Testis (tissue), 3 donors: ENCODE results near the gene BRSK2. TPM values are rescaled to one million over a fixed set of nuclear protein-coding genes. Genes with fewer than 3 reads are reported as not detected.

Experiments used
- DNase-seq: peaks from one replicate; pipeline ENCODE4 v3.0.0-alpha.2; 2019
- H3K27ac ChIP-seq, 2 donors: fragments of 200-600 bp; sonication (generic); one replicate each; pipeline ENCODE4 v1.5.1; 2019
- H3K27me3 ChIP-seq: fragments of 200-600 bp; sonication (generic); one replicate; pipeline ENCODE4 v1.5.1; 2019
- H3K36me3 ChIP-seq: fragments of 200-600 bp; sonication (generic); one replicate; pipeline ENCODE4 v1.5.1; 2017; ENCODE audit warnings: low read depth; ENCODE audit errors: missing control alignments
- H3K4me1 ChIP-seq: fragments of 200-600 bp; sonication (generic); one replicate; pipeline ENCODE4 v1.5.1; 2019
- H3K4me3 ChIP-seq, 2 donors: fragments of 200-600 bp; sonication (generic); one replicate each; pipeline ENCODE4 v1.5.1; 2017 to 2019
- H3K9me3 ChIP-seq: fragments of 200-600 bp; sonication (generic); one replicate; pipeline ENCODE4 v1.5.1; 2017
- CTCF ChIP-seq, 3 experiments: fragments of 450-650 bp in 2 of 3; fragments of 200-600 bp in 1 of 3; sonication (generic) in 1 of 3; IDR thresholded peaks; one replicate each; pipeline ENCODE4 v1.5.1; 2016 to 2019; ENCODE audit warnings: antibody characterized with exemption in 3 of 3, mild to moderate bottlenecking in 2 of 3, moderate library complexity in 1 of 3
- POLR2A ChIP-seq: fragments of 450-650 bp; IDR thresholded peaks from one replicate; pipeline ENCODE4 v1.6.1; 2017; ENCODE audit warnings: antibody characterized with exemption, mild to moderate bottlenecking, moderate library complexity
- WGBS, 2 donors: methylation state at CpG; one replicate each; pipeline ENCODE4 v1.1.5; 2018; 5-methylcytosine and 5-hydroxymethylcytosine counted together
- intact Hi-C: fragments of 100-400 bp; cut with DNase I; formaldehyde crosslinking; loops from one replicate; pipeline ENCODE4 v1.15.1; 2023; ENCODE audit warnings: low total_unique reads
- polyA plus RNA-seq: library from polyadenylated mRNA; stranded (reverse); fragments of 350-450 nt; fragmentation: Illumina TruSeq; extraction: RNeasy Lipid Tissue Mini Kit (QIAGEN cat#74804); gene quantifications from one replicate; pipeline ENCODE4 v1.2.3, GENCODE V29; 2014; ENCODE audit warnings: low read depth, low replicate concordance; ENCODE audit not compliant: insufficient read depth
- total RNA-seq, 2 donors: library from RNA; depleted of rRNA; stranded (reverse); fragments of >200 nt; gene quantifications; one replicate each; pipeline ENCODE4 v1.2.3, GENCODE V29; 2016

The BRSK2 gene
- total and polyA plus RNA-seq, 3 donors from 2014 or later = 24.7 to 52.3 (median 49.1) TPM

DNA sequence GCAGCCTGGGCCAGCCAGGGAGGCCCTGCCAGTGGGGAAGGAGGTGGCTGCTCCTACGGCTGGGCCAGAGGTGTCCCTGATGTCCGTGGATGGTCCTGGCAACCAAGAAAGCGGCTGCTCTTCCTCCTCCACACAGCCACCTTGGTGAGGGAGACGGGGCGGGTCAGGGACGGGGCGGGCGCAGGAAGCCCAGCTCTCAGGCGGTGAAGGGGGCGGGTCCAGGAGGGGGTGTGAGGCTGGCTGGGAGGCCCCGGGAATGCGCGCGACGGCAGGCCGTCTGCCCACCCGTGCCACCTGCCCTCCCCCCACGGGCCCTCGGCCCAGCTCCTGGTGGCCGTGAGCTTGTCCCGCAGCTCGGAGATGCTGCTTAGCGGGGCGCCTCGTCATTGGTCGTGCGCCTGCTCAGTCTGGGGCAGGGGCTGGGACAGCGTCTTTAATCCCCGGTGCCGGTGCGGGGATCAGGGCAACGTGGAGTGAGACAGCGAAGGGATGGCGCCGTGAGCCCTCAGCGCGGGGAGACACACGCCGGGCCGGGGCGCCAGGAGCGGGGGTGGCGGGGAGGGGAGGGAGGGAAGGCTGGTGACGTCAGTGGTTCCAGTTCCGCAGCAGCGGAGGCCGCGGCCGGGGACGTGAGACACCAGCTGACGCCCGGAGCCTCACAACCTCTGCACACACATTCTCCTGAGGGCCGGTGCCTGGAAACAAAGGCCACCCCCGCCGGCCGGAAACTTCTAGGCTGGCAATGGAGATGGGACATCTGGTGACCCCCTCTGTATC, 6.7 kb upstream of the BRSK2 start:
- TF ChIP-seq CTCF (IDR thresholded peaks at IDR 0.05) = peak in 1 of 3 experiments; percentile 5
- TF ChIP-seq POLR2A = no peak
- intact Hi-C loops = loop anchor here (10.0 kb wide), 1 partner anchor 68 kb away; no protein-coding TSS in a partner anchor
- H3K4me1 ChIP-seq = peaks cover 4% of the 10 kb centered on the region
- peak overlapping the region; percentile 59 to 73 for H3K27ac ChIP-seq
- no peaks in the 10 kb centered on the region for H3K9me3 ChIP-seq
- peak overlapping the region; percentile 45 to 70 for H3K4me3 ChIP-seq
- WGBS, 2 donors = 0 to 1% methylated on average over 17 to 56 of the region's 56 CpGs
- no peaks in the 10 kb centered on the region for H3K27me3 ChIP-seq
- DNase-seq = peak; percentile 91
- H3K36me3 ChIP-seq = no peaks in the 10 kb centered on the region

GRCh38 chr11:1384199-1384970, 5.3 kb upstream of the BRSK2 start:
- Histone ChIP-seq H3K36me3 (no peaks in the 10 kb centered on the region), H3K27me3 (no peaks in the 10 kb centered on the region), H3K4me3 (no peak overlapping the region), H3K4me1 (peaks cover 11% of the 10 kb centered on the region), H3K27ac (no peak overlapping the region), H3K9me3 (no peaks in the 10 kb centered on the region)
- 86 to 88% methylated on average over 16 to 21 of the region's 21 CpGs for WGBS, 2 donors
- TF ChIP-seq POLR2A (no peak), CTCF (IDR thresholded peaks at IDR 0.05) (no peak)
- DNase-seq = no peak
- intact Hi-C loops = loop anchor here (10.0 kb wide), 1 partner anchor 70 kb away; no protein-coding TSS in a partner anchor

DNA sequence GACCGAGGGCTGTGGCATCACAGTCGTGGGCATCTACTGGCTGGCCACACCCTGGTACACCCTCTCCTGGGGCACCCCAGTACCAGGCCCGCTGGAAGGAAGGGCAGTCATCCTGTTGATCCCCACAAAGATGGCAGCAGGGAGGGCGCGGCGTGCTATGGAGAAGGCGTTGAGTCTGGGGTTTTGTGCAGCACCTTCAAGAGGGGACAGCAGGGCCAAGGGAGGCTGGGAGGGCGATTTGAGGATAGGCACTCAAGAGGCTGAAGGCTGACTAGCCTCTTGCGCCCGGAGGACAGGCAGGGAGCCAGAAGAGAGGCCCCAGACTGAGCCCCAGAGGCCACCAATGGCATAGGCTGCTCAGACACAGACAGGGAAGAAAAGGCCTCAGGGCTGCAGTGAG, 2.2 kb upstream of the BRSK2 start:
- no peaks in the 10 kb centered on the region for H3K9me3 ChIP-seq
- H3K4me1 ChIP-seq = peaks cover 21% of the 10 kb centered on the region
- no peaks in the 10 kb centered on the region for H3K27me3 ChIP-seq
- H3K36me3 ChIP-seq = no peaks in the 10 kb centered on the region
- TF ChIP-seq CTCF (IDR thresholded peaks at IDR 0.05) (no peak), POLR2A (no peak)
- H3K27ac ChIP-seq = no peak overlapping the region
- no peak for DNase-seq
- intact Hi-C loops = loop anchor here (10.0 kb wide), 1 partner anchor 73 kb away; no protein-coding TSS in a partner anchor
- H3K4me3 ChIP-seq = no peak overlapping the region
- 94 to 96% methylated on average over 8 to 10 of the region's 10 CpGs for WGBS, 2 donors

DNA sequence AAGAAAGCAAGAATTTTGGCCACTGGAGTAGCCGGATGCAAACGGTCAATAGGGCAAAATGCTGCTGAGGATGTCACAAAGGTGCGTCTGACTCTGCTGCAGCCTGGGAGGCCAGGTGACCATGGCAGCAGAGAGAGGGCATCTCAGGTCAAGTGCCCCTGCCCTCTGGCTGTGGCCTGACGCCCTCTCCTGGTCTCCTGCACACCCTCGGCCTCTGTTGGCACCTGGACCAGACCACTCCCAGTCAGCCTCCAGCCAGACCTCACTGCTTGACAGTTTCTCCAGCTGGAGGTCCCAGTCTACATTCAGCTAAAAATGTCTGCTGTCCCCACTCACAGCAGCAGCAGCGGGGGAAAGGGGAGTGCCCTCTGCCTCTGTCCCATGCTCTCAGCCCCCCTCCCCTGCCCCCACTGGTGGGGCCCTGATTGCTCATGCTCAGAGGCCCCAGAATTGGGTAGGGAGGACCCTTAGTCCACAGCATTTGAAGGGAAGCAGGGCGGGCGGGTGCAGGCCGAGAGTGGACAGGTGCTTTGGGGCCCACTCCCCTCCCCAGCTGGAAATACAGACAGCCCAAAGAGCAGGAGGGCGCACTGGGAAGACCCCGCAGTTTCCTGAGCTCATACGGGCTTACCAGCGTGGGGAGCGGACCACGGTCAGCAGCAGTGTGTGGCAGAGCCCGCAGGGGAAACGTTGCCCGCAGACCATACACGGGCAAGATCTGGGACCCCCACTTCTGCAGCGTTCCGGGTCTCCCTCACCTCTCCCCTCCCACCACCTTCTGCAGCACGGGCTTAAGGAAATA, 1.6 kb upstream of the BRSK2 start:
- Histone ChIP-seq H3K4me1 (peaks cover 22% of the 10 kb centered on the region), H3K9me3 (no peaks in the 10 kb centered on the region), H3K27me3 (no peaks in the 10 kb centered on the region), H3K27ac (no peak overlapping the region), H3K36me3 (no peaks in the 10 kb centered on the region), H3K4me3 (peak overlapping the region in 1 of 2 donors; percentile 59)
- intact Hi-C loops = loop anchor here (10.0 kb wide), 1 partner anchor 73 kb away; no protein-coding TSS in a partner anchor
- peak; percentile 69 for DNase-seq
- 64 to 65% methylated on average over 6 to 21 of the region's 22 CpGs for WGBS, 2 donors
- TF ChIP-seq POLR2A (no peak), CTCF (IDR thresholded peaks at IDR 0.05) (peak in 1 of 3 experiments; percentile 23)
